Posterior vena cava (tissue), 2 donors: Measurements from ENCODE around the gene APELA. TPM values are rescaled to one million over a fixed set of nuclear protein-coding genes. Genes with fewer than 3 reads are reported as not detected.
"Not testable (repeated sequence)": the region's sequence is repeated elsewhere in the genome, so short reads cannot be mapped to it uniquely, and the experiment has no call there.

Experiments used
- DNase-seq: peaks from one replicate; pipeline ENCODE4 v3.0.0-alpha.2; 2020; ENCODE audit warnings: low spot score
- intact Hi-C, 2 donors: fragments of 100-400 bp; cut with DNase I; formaldehyde crosslinking; loops; one replicate each; pipeline versions ENCODE4 v1.14.1 to v1.14.2; 2022 to 2023
- total RNA-seq, 2 donors: library from RNA; stranded (reverse); fragmentation: NEBNext Ultra II Directional; extraction: Animal tissue kit (Norgen Biotek cat#: 25700); gene quantifications; one replicate each; pipeline ENCODE4 v1.2.1, GENCODE V29; 2021
- donor health status: DM: yes; HTN: yes; CAD: no.
- donor health status: DM: yes; HTN: yes; CAD: no.

Gene APELA
- total RNA-seq, 2 donors from 2014 or later, result not detected

- DNase-seq, intact Hi-C loops: not testable (repeated sequence)
Observed at GRCh38 chr4:164913506-164913905, 36.5 kb downstream of the APELA start.

- no peak for DNase-seq
- intact Hi-C loops, result no loop called here
Observed at GRCh38 chr4:164918956-164919355, 42.0 kb downstream of the APELA start.

- intact Hi-C loops, result no loop called here
- DNase-seq, result no peak
Observed at GRCh38 chr4:164924670-164925238, 47.8 kb downstream of the APELA start.

- intact Hi-C loops, result no loop called here
- DNase-seq, result no peak
Observed at GRCh38 chr4:164926301-164926700, 49.3 kb downstream of the APELA start.

GRCh38 chr4:164927101-164927500 lies 50.1 kb downstream of the APELA start:
- intact Hi-C loops, DNase-seq: not testable (repeated sequence)

- DNase-seq, result no peak
- intact Hi-C loops, result no loop called here
Observed at GRCh38 chr4:164930647-164931046, 53.7 kb downstream of the APELA start.

GRCh38 chr4:164931551-164932324 lies 54.8 kb downstream of the APELA start:
- intact Hi-C loops, result no loop called here

GRCh38 chr4:164933244-164933643 lies 56.3 kb downstream of the APELA start:
- intact Hi-C loops, result no loop called here
- DNase-seq, result no peak

More at GRCh38 chr4:164931551-164932324, 54.8 kb downstream of the APELA start:
- no peak for DNase-seq

- DNase-seq, result no peak
- intact Hi-C loops, result no loop called here
Observed at GRCh38 chr4:164935363-164935762, 58.4 kb downstream of the APELA start.

GRCh38 chr4:164935865-164936606 lies 59.1 kb downstream of the APELA start:
- intact Hi-C loops, DNase-seq: not testable (repeated sequence)

- intact Hi-C loops, result no loop called here
Observed at GRCh38 chr4:164937576-164938270, 60.7 kb downstream of the APELA start.

GRCh38 chr4:164943192-164943591 lies 66.2 kb downstream of the APELA start:
- no peak for DNase-seq
- intact Hi-C loops, result no loop called here

More at GRCh38 chr4:164937576-164938270, 60.7 kb downstream of the APELA start:
- no peak for DNase-seq

GRCh38 chr4:164945146-164945545 lies 68.2 kb downstream of the APELA start:
- intact Hi-C loops, result no loop called here
- no peak for DNase-seq

- intact Hi-C loops, result no loop called here
- no peak for DNase-seq
Observed at GRCh38 chr4:164946810-164947209, 69.8 kb downstream of the APELA start.

Other genes with a start within 250 kb of the APELA start
- gene SMIM31, start 123.0 kb upstream of the APELA start, total RNA-seq, result not detected
- gene TRIM61, start 100.5 kb downstream of the APELA start, total RNA-seq, result 1 to 10 TPM in 1 of 2 donors, under 1 TPM in 1; 0.90 to 1.9 TPM
- not detected for gene TRIM60, start 154.8 kb downstream of the APELA start, total RNA-seq
- gene TRIM75, start 176.7 kb downstream of the APELA start, total RNA-seq, result not detected
- gene TMEM192, start 235.7 kb downstream of the APELA start, total RNA-seq, result 10 to 100 TPM; 13.8 to 14.4 TPM